GM12878 (cell line): Measurements from ENCODE around the gene PIK3R5. TPM values are rescaled to one million over a fixed set of nuclear protein-coding genes. Genes with fewer than 3 reads are reported as not detected.
"Not testable (repeated sequence)": the region's sequence is repeated elsewhere in the genome, so short reads cannot be mapped to it uniquely, and the experiment has no call there.

Experiments used
- ATAC-seq: fragments of 200-7000 bp; cut with Tn5 transposase; 3 replicates; pipeline ENCODE4 v1.9.1; 2020; ENCODE audit warnings: mild to moderate bottlenecking, moderate library complexity
- BruUV-seq: library from RNA; stranded (reverse); fragments of 400-500 nt; replicated peaks from 2 replicates; lab custom pipeline; 2021; lab: Mats Ljungman, UMichigan
- CTCF ChIA-PET: fragments of 300-600 bp; sonication (Branson Sonifier 250); formaldehyde crosslinking; extraction: SDS; loops from one replicate; lab custom pipeline; 2021; ENCODE audit warnings: inconsistent platforms; lab: Yijun Ruan, JAX
- POLR2A ChIA-PET: fragments of 350-600 bp; formaldehyde crosslinking; extraction: SDS; loops from one replicate; lab custom pipeline; 2021; ENCODE audit warnings: inconsistent platforms; lab: Charles Lee
- RAD21 ChIA-PET: fragments of 300-600 bp; sonication (Branson Sonifier 250); formaldehyde crosslinking; loops from one replicate; lab custom pipeline; 2023; ENCODE audit warnings: antibody characterized with exemption; ENCODE audit not compliant: unreplicated experiment; lab: Charles Lee
- SMC1A ChIA-PET: fragments of 300-600 bp; sonication (Branson Sonifier 250); formaldehyde crosslinking; loops from one replicate; lab custom pipeline; 2023; ENCODE audit not compliant: unreplicated experiment, uncharacterized antibody; lab: Charles Lee
- DNase-seq: peaks from one replicate; pipeline ENCODE4 v3.0.0-alpha.2; 2011; ENCODE audit warnings: low read depth, low spot score
- FAIRE-seq: peaks from 3 replicates; lab custom pipeline; 2011; peaks lifted over from hg19 to GRCh38; lab: Jason Lieb, UNC
- H2AFZ ChIP-seq: 2 replicates; pipeline ENCODE4 v1.6.0; 2011; ENCODE audit warnings: low read depth, low read length, control low read depth; ENCODE audit not compliant: control insufficient read depth
- H3K27ac ChIP-seq: 2 replicates; pipeline ENCODE4 v1.5.1; 2011; ENCODE audit warnings: control low read depth; ENCODE audit not compliant: control insufficient read depth, insufficient read depth
- H3K27me3 ChIP-seq, 2 experiments: replicated peaks in 1 of 2; 2 replicates each; pipeline versions ENCODE4 v1.6.0 to v1.6.1; 2011; ENCODE audit warnings: low read length in 1 of 2; ENCODE audit not compliant: control insufficient read depth in 2 of 2, insufficient read depth in 2 of 2
- H3K36me3 ChIP-seq, 2 experiments: 2 replicates each; pipeline ENCODE4 v1.5.1; 2011; ENCODE audit warnings: low read length in 1 of 2; ENCODE audit not compliant: control insufficient read depth in 2 of 2, insufficient read depth in 2 of 2
- H3K4me1 ChIP-seq: 2 replicates; pipeline ENCODE4 v1.6.1; 2011; ENCODE audit warnings: mild to moderate bottlenecking, low read length, moderate library complexity, mixed read lengths; ENCODE audit not compliant: control insufficient read depth, insufficient read depth
- H3K4me2 ChIP-seq: 2 replicates; pipeline ENCODE4 v1.6.0; 2011; ENCODE audit warnings: control low read depth; ENCODE audit not compliant: control insufficient read depth, insufficient read depth
- H3K4me3 ChIP-seq: fragments of 200-600 bp; sonication (generic); 2 replicates; pipeline ENCODE4 v1.5.1; 2016
- H3K79me2 ChIP-seq: 2 replicates; pipeline ENCODE4 v1.6.0; 2011; ENCODE audit warnings: low read length; ENCODE audit not compliant: control insufficient read depth, insufficient read depth
- H3K9ac ChIP-seq: 2 replicates; pipeline ENCODE4 v1.8.0; 2011; ENCODE audit warnings: low read length, control low read depth, mixed read lengths; ENCODE audit not compliant: control insufficient read depth, insufficient read depth
- H3K9me3 ChIP-seq: replicated peaks from 3 replicates; pipeline ENCODE4 v1.5.1; 2011; ENCODE audit warnings: mild to moderate bottlenecking, low read length; ENCODE audit not compliant: control insufficient read depth, insufficient read depth
- H4K20me1 ChIP-seq: 2 replicates; pipeline ENCODE4 v1.6.0; 2011; ENCODE audit not compliant: control insufficient read depth, insufficient read depth
- HDGF ChIP-seq: fragments of 450-650 bp; IDR thresholded peaks from 2 replicates; pipeline ENCODE4 v1.6.1; 2016; ENCODE audit warnings: antibody characterized with exemption
- MEF2B ChIP-seq: fragments of 450-650 bp; IDR thresholded peaks from 2 replicates; pipeline ENCODE4 v1.6.1; 2018; ENCODE audit warnings: mild to moderate bottlenecking, moderate library complexity; ENCODE audit not compliant: partially characterized antibody, poor library complexity, severe bottlenecking
- POLR2A ChIP-seq: IDR thresholded peaks from 2 replicates; pipeline ENCODE4 v1.6.1; 2011; ENCODE audit warnings: low read depth, mild to moderate bottlenecking, low read length
- SREBF2 ChIP-seq: IDR thresholded peaks from 2 replicates; pipeline ENCODE4 v1.6.1; 2012; ENCODE audit warnings: mild to moderate bottlenecking, low read length
- WGBS: methylation state at CpG from one replicate; pipeline ENCODE4 v1.1.6; 2016; ENCODE audit warnings: low lambda C conversion rate; ENCODE audit not compliant: insufficient replicate concordance, insufficient coverage; ENCODE audit errors: missing lambda C conversion rate; 5-methylcytosine and 5-hydroxymethylcytosine counted together
- in situ Hi-C: fragments of 300-500 bp; cut with MboI; formaldehyde crosslinking; loops from 9 replicates; pipeline ENCODE4 v1.14.3; 2018; ENCODE audit warnings: mixed read lengths
- intact Hi-C: fragments of 100-400 bp; cut with micrococcal nuclease; formaldehyde crosslinking; loops from one replicate; pipeline ENCODE4 v1.14.2; 2022; ENCODE audit not compliant: unreplicated experiment
- polyA plus RNA-seq, 11 experiments: library from polyadenylated mRNA; depleted of rRNA in 4 of 11; unstranded in 6 of 11; stranded (reverse) in 5 of 11; fragments of >200 nt; fragmentation: Nextera tagmentation in 4 of 11; fragmentation: Illumina TruSeq in 1 of 11; extraction: Ambion mirVana in 4 of 11; extraction: Trizol in 1 of 11; gene quantifications; 1 replicate in 1 of 11; 2 replicates in 10 of 11; pipeline versions ENCODE4 v1.2.1 to v1.2.3, GENCODE V29; 2011 to 2016; ENCODE audit warnings: inconsistent platforms in 2 of 11, missing spikeins in 2 of 11, low read depth in 1 of 11
- total RNA-seq, 4 experiments: library from RNA; depleted of rRNA in 3 of 4; stranded (reverse); fragments of >200 nt in 3 of 4; fragmentation: Illumina TruSeq in 1 of 4; extraction: Trizol in 1 of 4; gene quantifications; 2 replicates each; pipeline versions ENCODE4 v1.2.1 to v1.2.3, GENCODE V29; 2013 to 2021

Gene PIK3R5
- total and polyA plus RNA-seq, 10 of the 15 experiments (the other 5 are each of a cell fraction or from before 2014, with no cell fraction given): 9.5 to 50.8 (median 35.5) TPM

DNA sequence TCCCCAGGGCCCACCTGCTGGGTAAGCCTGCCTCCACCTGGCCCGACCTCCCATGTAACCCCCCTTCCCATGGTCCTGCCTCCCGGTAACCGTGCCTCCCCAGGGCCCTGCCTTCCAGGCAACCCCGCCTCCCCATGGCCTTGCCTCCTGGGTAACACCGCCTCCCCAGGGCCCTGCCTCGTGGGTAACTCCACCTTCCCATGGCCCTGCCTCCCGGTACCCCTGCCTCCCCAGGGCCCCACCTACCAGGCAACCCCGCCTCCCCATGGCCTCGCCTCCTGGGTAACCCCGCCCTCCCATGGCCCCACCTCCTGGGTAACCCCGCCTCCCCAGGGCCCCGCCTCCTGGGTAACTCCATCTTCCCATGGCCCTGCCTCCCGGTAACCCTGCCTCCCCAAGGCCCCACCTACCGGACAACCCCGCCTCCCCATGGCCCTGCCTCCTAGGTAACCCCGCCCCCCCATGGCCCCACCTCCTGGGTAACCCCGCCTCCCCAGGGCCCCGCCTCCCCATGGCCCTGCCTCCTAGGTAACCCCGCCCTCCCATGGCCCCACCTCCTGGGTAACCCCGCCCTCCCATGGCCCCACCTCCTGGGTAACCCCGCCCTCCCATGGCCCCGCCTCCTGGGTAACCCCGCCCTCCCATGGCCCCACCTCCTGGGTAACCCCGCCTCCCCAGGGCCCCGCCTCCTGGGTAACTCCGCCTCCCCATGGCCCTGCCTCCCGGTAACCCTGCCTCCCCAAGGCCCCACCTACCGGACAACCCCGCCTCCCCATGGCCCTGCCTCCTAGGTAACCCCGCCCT, 80.1 kb downstream of the PIK3R5 start:
- BruUV-seq, POLR2A ChIA-PET, RAD21 ChIA-PET, H3K79me2 ChIP-seq, H2AFZ ChIP-seq, in situ Hi-C loops, H3K4me2 ChIP-seq, intact Hi-C loops, H3K27ac ChIP-seq, H3K27me3 ChIP-seq, H3K9me3 ChIP-seq, CTCF ChIA-PET, FAIRE-seq, SMC1A ChIA-PET, H3K9ac ChIP-seq, H3K4me1 ChIP-seq, H4K20me1 ChIP-seq, DNase-seq, H3K4me3 ChIP-seq: not testable (repeated sequence)
- peaks cover 40 to 67% of the 10 kb centered on the region in 2 experiments; a peak in 3 of 4 replicates for H3K36me3 ChIP-seq
- 100% methylated on average over 4 of the region's 30 CpGs for WGBS
- ATAC-seq: peak; percentile 77
- TF ChIP-seq HDGF: peak; percentile 51; the same call in 1 of the 2 replicates
- TF ChIP-seq POLR2A: peak; percentile 17; the same call in 1 of the 2 replicates

GRCh38 chr17:8884336-8884990, 81.0 kb downstream of the PIK3R5 start:
- Histone ChIP-seq H3K79me2 (no peaks in the 10 kb centered on the region), H2AFZ (no peak overlapping the region), H3K4me2 (no peak overlapping the region), H3K27me3 (no peaks in the 10 kb centered on the region), H3K9ac (no peak overlapping the region), H3K4me1 (no peaks in the 10 kb centered on the region), H4K20me1 (no peaks in the 10 kb centered on the region), H3K4me3 (no peak overlapping the region), H3K27ac (no peak overlapping the region), H3K9me3 (no peaks in the 10 kb centered on the region; the same call in 2 of the 3 replicates), H3K36me3 (peaks cover 37 to 60% of the 10 kb centered on the region in 2 experiments; a peak in 3 of 4 replicates)
- TF ChIP-seq MEF2B (no peak), SREBF2 (no peak)
- DNase-seq (no peak), ATAC-seq (no peak), FAIRE-seq (no peak)
- ChIA-PET RAD21 (no interaction called here), POLR2A (no interaction called here), SMC1A (no interaction called here), CTCF (no interaction called here)
- in situ Hi-C loops (no loop called here), intact Hi-C loops (no loop called here)
- 94% methylated on average over 16 of the region's 16 CpGs for WGBS
- no TSS peak for BruUV-seq
